NK-92 treated with Interleukin-12 subunit alpha and Interleukin-12 subunit beta, amount 100 ng/mL, for 24 hours (cell line): ENCODE data around the gene ZNF660.
A peak's percentile ranks its signal among the peaks of the same experiment; 100 is the strongest.

Experiments used
- DNase-seq: peaks from one replicate; lab custom pipeline; 2025; lab: John Stamatoyannopoulos, UW

Gene ZNF660

DNA sequence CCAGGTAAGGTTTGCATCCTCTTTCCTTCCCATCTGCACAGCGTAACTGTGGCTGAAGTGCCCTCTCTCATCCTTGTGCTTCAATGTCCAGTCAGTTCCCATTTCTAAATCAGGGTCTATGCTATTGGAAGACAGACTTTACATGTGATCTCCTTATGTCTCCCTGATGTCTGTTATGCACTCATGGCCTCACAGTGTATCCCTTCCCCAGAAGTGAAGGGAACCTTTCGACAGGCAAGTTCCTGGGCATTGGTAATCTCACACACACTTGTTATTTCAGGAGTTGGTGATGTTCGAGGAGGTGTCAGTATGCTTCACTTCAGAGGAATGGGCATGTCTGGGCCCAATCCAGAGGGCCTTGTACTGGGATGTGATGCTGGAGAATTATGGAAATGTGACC lies 47.4 kb downstream of the ZNF660 start:
- DNase-seq: no peak

GRCh38 chr3:44642337-44642736 lies 57.6 kb downstream of the ZNF660 start:
- no peak for DNase-seq

- no peak for DNase-seq
These were observed 58.3 kb downstream of the ZNF660 start for GRCh38 chr3:44643024-44643423.

DNA sequence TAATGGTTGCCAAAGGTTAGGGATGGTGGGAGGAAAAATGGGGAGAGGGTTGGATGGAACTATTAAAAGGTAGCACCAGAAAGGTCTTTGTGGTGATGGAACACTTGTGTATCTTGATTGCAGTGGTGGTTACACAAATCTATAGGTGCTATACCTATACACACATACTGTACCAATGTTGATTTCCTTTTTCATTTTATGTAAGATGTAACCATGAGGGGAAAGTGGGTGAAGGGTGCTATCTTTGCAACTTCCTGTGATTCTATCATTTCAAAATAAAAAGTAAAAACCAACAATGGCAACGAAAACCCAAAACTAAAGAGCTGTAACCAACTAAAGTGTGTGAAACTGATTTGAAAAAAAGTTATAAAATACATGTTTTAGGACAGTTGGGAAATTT lies 63.0 kb downstream of the ZNF660 start:
- DNase-seq: no peak

- DNase-seq: peak; percentile 64
These were observed 63.9 kb downstream of the ZNF660 start, which contains the start of gene ZNF35 for GRCh38 chr3:44648564-44649229. ZNF35 (plus strand) TSS chr3:44648732; CDS start chr3:44651068, 2,336 bp downstream.
